Endothelial cell of umbilical vein (primary cell): ENCODE measurements around the gene LDLRAD3. TPM values are rescaled to one million over a fixed set of nuclear protein-coding genes. Genes with fewer than 3 reads are reported as not detected.

Source experiments
- BruUV-seq: library from RNA; stranded (reverse); fragments of 400-500 nt; replicated peaks from 2 replicates; lab custom pipeline; 2021; lab: Mats Ljungman, UMichigan
- CTCF ChIA-PET: fragments of 300-600, 350-600 bp; sonication (Branson Sonifier 250); formaldehyde crosslinking; loops from one replicate; lab custom pipeline; 2021; ENCODE audit warnings: antibody characterized with exemption, inconsistent platforms; lab: Charles Lee
- POLR2A ChIA-PET: fragments of 300-600, 350-600 bp; sonication (Branson Sonifier 250); formaldehyde crosslinking; loops from one replicate; lab custom pipeline; 2021; ENCODE audit warnings: antibody characterized with exemption, inconsistent platforms; lab: Charles Lee
- DNase-seq: peaks from one replicate; pipeline ENCODE4 v3.0.0-alpha.2; 2011; ENCODE audit warnings: low read depth, low spot score
- FAIRE-seq: peaks from 2 replicates; lab custom pipeline; 2011; peaks lifted over from hg19 to GRCh38; lab: Jason Lieb, UNC
- H2AFZ ChIP-seq: 2 replicates; pipeline ENCODE4 v1.6.0; 2012; ENCODE audit warnings: low read depth, low read length, control low read depth, inconsistent platforms
- H3K27ac ChIP-seq: 2 replicates; pipeline ENCODE4 v1.5.1; 2011; ENCODE audit warnings: low read depth, mild to moderate bottlenecking, control low read depth, low read length, moderate library complexity; ENCODE audit not compliant: insufficient read depth
- H3K27me3 ChIP-seq, 2 experiments: 2 replicates each; pipeline versions ENCODE4 v1.6.0 to v1.6.1; 2011; ENCODE audit warnings: low read length in 2 of 2, mixed read lengths in 1 of 2; ENCODE audit not compliant: control insufficient read depth in 2 of 2, insufficient read depth in 2 of 2
- H3K36me3 ChIP-seq, 2 experiments: 2 replicates in 1 of 2; 3 replicates in 1 of 2; pipeline ENCODE4 v1.5.1; 2011; ENCODE audit warnings: low read length in 2 of 2, mild to moderate bottlenecking in 1 of 2, moderate library complexity in 1 of 2; ENCODE audit not compliant: control insufficient read depth in 2 of 2, insufficient read depth in 2 of 2; ENCODE audit errors: extremely low read depth in 1 of 2
- H3K4me1 ChIP-seq: 3 replicates; pipeline ENCODE4 v1.5.1; 2011; ENCODE audit warnings: mild to moderate bottlenecking, low read length; ENCODE audit not compliant: control insufficient read depth, insufficient read depth; ENCODE audit errors: extremely low read depth
- H3K4me2 ChIP-seq: 2 replicates; pipeline ENCODE4 v1.6.1; 2011; ENCODE audit warnings: low read length, control low read depth, mixed read lengths; ENCODE audit not compliant: insufficient read depth
- H3K4me3 ChIP-seq, 3 experiments: fragments of 200-600 bp in 1 of 3; sonication (generic), shearing (Covaris generic) in 1 of 3; replicated peaks in 1 of 3; 2 replicates each; pipeline ENCODE4 v1.5.1; 2011 to 2016; ENCODE audit warnings: control low read depth in 3 of 3, low read length in 3 of 3, mild to moderate bottlenecking in 2 of 3, inconsistent platforms in 1 of 3, low read depth in 1 of 3, moderate library complexity in 1 of 3; ENCODE audit not compliant: insufficient read depth in 1 of 3
- H3K79me2 ChIP-seq: 2 replicates; pipeline ENCODE4 v1.6.0; 2012; ENCODE audit warnings: low read length, inconsistent platforms; ENCODE audit not compliant: control insufficient read depth, insufficient read depth
- H3K9ac ChIP-seq: replicated peaks from 2 replicates; pipeline ENCODE3; 2011; ENCODE audit warnings: low read length, control low read depth; ENCODE audit not compliant: insufficient read depth; ENCODE audit errors: extremely low read depth
- H3K9me1 ChIP-seq: replicated peaks from 3 replicates; pipeline ENCODE4 v1.6.0; 2011; ENCODE audit warnings: mild to moderate bottlenecking, low read length; ENCODE audit not compliant: control insufficient read depth, insufficient read depth; ENCODE audit errors: extremely low read depth
- H3K9me3 ChIP-seq: replicated peaks from 2 replicates; pipeline ENCODE4 v1.5.1; 2012; ENCODE audit warnings: low read length, inconsistent platforms; ENCODE audit not compliant: control insufficient read depth, insufficient read depth
- H4K20me1 ChIP-seq: replicated peaks from 2 replicates; pipeline ENCODE3; 2011; ENCODE audit warnings: mild to moderate bottlenecking, low read length; ENCODE audit not compliant: control insufficient read depth, insufficient read depth; ENCODE audit errors: extremely low read depth
- CTCF ChIP-seq, 2 donors: IDR thresholded peaks; 1 replicate in 1 of 2; 2 replicates in 1 of 2; pipeline ENCODE4 v1.5.1; 2011; ENCODE audit warnings: low read length in 2 of 2, mild to moderate bottlenecking in 2 of 2, moderate library complexity in 2 of 2, control low read depth in 1 of 2, inconsistent platforms in 1 of 2, low read depth in 1 of 2; ENCODE audit not compliant: insufficient read depth in 1 of 2; ENCODE audit errors: extremely low read depth in 1 of 2
- EZH2 ChIP-seq: IDR thresholded peaks from 2 replicates; pipeline ENCODE4 v1.6.1; 2012; ENCODE audit warnings: borderline replicate concordance, low read depth, mild to moderate bottlenecking, moderate library complexity, low read length, inconsistent platforms; ENCODE audit not compliant: severe bottlenecking
- FOS ChIP-seq: IDR thresholded peaks from 2 replicates; pipeline ENCODE4 v1.6.1; 2011; ENCODE audit warnings: mild to moderate bottlenecking, low read length, moderate library complexity, borderline replicate concordance; ENCODE audit not compliant: insufficient read depth
- GATA2 ChIP-seq: IDR thresholded peaks from 2 replicates; pipeline ENCODE4 v1.7.0; 2011; ENCODE audit warnings: low read depth, mild to moderate bottlenecking, moderate library complexity, mixed read lengths, low read length; ENCODE audit not compliant: insufficient read length, insufficient read depth
- JUN ChIP-seq: IDR thresholded peaks from 2 replicates; pipeline ENCODE4 v1.6.1; 2011; ENCODE audit warnings: borderline replicate concordance, low read depth; ENCODE audit not compliant: insufficient read length, insufficient read depth
- MYC ChIP-seq: IDR thresholded peaks from one replicate; pipeline ENCODE4 v1.6.1; 2011; ENCODE audit warnings: mild to moderate bottlenecking, low read depth, low read length
- POLR2A ChIP-seq: IDR thresholded peaks from 2 replicates; pipeline ENCODE4 v1.6.1; 2012; ENCODE audit warnings: low read depth, mild to moderate bottlenecking, control low read depth, low read length
- POLR2AphosphoS5 ChIP-seq: IDR thresholded peaks from 2 replicates; pipeline ENCODE4 v1.6.1; 2012; ENCODE audit warnings: low read depth, mild to moderate bottlenecking, control low read depth, low read length, moderate library complexity; ENCODE audit not compliant: insufficient read depth
- dilution Hi-C: fragments of 300-500 bp; cut with MboI; formaldehyde crosslinking; loops from one replicate; pipeline ENCODE4 v1.15.0; 2019; ENCODE audit warnings: low sequenced_read_pairs; ENCODE audit not compliant: extremely low pct_ligation_motif_present
- intact Hi-C: fragments of 100-400 bp; cut with micrococcal nuclease; formaldehyde crosslinking; loops from one replicate; pipeline ENCODE4 v1.10.0; 2022
- polyA plus RNA-seq, 4 experiments: library from polyadenylated mRNA; depleted of rRNA in 3 of 4; stranded (reverse) in 3 of 4; unstranded in 1 of 4; fragments of >200 nt; gene quantifications; 2 replicates each; pipeline versions ENCODE4 v1.2.1 to v1.2.3, GENCODE V29; 2011 to 2012; ENCODE audit warnings: missing spikeins in 1 of 4
- total RNA-seq: library from RNA; stranded (reverse); gene quantifications from 2 replicates; pipeline ENCODE4 v1.2.3, GENCODE V29; 2021
- TF ChIP-seq, protein P1 (sequence below): IDR thresholded peaks from 2 replicates; pipeline ENCODE4 v1.6.1; 2011; ENCODE audit not compliant: insufficient read depth, insufficient read length

The LDLRAD3 gene
- total and polyA plus RNA-seq, 2 donors (not counting 3 experiments of a cell fraction or from before 2014, with no cell fraction given) = 17.9 to 25.1 TPM

- no peak for FAIRE-seq
These were observed 251.9 kb downstream of the LDLRAD3 start for GRCh38 chr11:36195496-36196354.

More at GRCh38 chr11:36195496-36196354, 251.9 kb downstream of the LDLRAD3 start:
- H2AFZ ChIP-seq = no peak overlapping the region
- no peaks in the 10 kb centered on the region for H3K4me1 ChIP-seq
- H3K27me3 ChIP-seq = no peaks in the 10 kb centered on the region
- H3K79me2 ChIP-seq = no peaks in the 10 kb centered on the region
- H3K4me3 ChIP-seq = no peak overlapping the region
- CTCF ChIA-PET = interaction anchor here (1.0 to 1.4 kb wide), 3 partner anchors 63 to 374 kb away, joined by 3 to 7 read pairs (median 5); no protein-coding TSS in a partner anchor
- H3K4me2 ChIP-seq = no peak overlapping the region
- POLR2A ChIA-PET = no interaction called here
- no peaks in the 10 kb centered on the region for H3K9me3 ChIP-seq
- peaks cover 2 to 3% of the 10 kb centered on the region in 2 experiments for H3K36me3 ChIP-seq
- dilution Hi-C loops = no loop called here
- TF ChIP-seq POLR2A (no peak), POLR2AphosphoS5 (no peak), CTCF (IDR thresholded peaks at IDR 0.05; ENCODE audit: extremely low read depth in 1 of 2, insufficient read depth in 1 of 2, low read depth in 1 of 2, low read length in 2 of 2) (no peak), FOS (no peak), EZH2 (no peak), JUN (no peak), MYC (no peak), GATA2 (no peak)
- TF ChIP-seq, protein P1, sequence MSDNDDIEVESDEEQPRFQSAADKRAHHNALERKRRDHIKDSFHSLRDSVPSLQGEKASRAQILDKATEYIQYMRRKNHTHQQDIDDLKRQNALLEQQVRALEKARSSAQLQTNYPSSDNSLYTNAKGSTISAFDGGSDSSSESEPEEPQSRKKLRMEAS = no peak
- H4K20me1 ChIP-seq = no peaks in the 10 kb centered on the region
- peak; percentile 30 for DNase-seq
- no TSS peak for BruUV-seq
- no peak overlapping the region for H3K9ac ChIP-seq
- intact Hi-C loops = no loop called here
- H3K9me1 ChIP-seq = no peaks in the 10 kb centered on the region
- no peak overlapping the region for H3K27ac ChIP-seq
